Caco-2 (cell line): ENCODE measurements around the gene SH3BP2. TPM values are rescaled to one million over a fixed set of nuclear protein-coding genes. Genes with fewer than 3 reads are reported as not detected.

ENCODE experiments used
- BruUV-seq: library from RNA; stranded (reverse); fragments of 400-500 nt; replicated peaks from 2 replicates; lab custom pipeline; 2021; lab: Mats Ljungman, UMichigan
- CTCF ChIA-PET: fragments of 300-600 bp; sonication (Branson Sonifier 250); formaldehyde crosslinking; loops from one replicate; lab custom pipeline; 2022; ENCODE audit warnings: antibody characterized with exemption; lab: Charles Lee
- POLR2A ChIA-PET: fragments of 300-600 bp; sonication (Branson Sonifier 250); formaldehyde crosslinking; loops from one replicate; lab custom pipeline; 2022; ENCODE audit warnings: antibody characterized with exemption; lab: Charles Lee
- DNase-seq, 2 experiments: peaks; one replicate each; pipeline versions ENCODE4 v3.0.0 to v3.0.0-alpha.2; 2020 to 2022
- H3K27me3 ChIP-seq: replicated peaks from 2 replicates; pipeline ENCODE4 v1.6.0; 2011; ENCODE audit warnings: low read length; ENCODE audit not compliant: control insufficient read depth, insufficient read depth
- H3K36me3 ChIP-seq: 2 replicates; pipeline ENCODE4 v1.5.1; 2011; ENCODE audit warnings: low read length; ENCODE audit not compliant: control insufficient read depth, insufficient read depth
- H3K4me1 ChIP-seq: fragments of 250-450 bp; sonication (Bioruptor Pico); 2 replicates; pipeline ENCODE4 v1.5.1; 2020; ENCODE audit warnings: mild to moderate bottlenecking
- H3K4me3 ChIP-seq: 2 replicates; pipeline ENCODE4 v1.5.1; 2011; ENCODE audit warnings: low read depth, mild to moderate bottlenecking, control low read depth, low read length
- H3K9me3 ChIP-seq: fragments of 250-450 bp; sonication (Bioruptor Pico); 2 replicates; pipeline ENCODE4 v1.5.1; 2020; ENCODE audit warnings: mild to moderate bottlenecking, moderate library complexity
- H3K27ac Mint-ChIP-seq: one replicate; pipeline ENCODE4 v1.8.0; 2022; ENCODE audit warnings: mixed read lengths; ENCODE audit not compliant: unreplicated experiment
- H3K27me3 Mint-ChIP-seq: one replicate; pipeline ENCODE4 v1.8.0; 2022; ENCODE audit warnings: mixed read lengths; ENCODE audit not compliant: insufficient read depth, unreplicated experiment
- H3K36me3 Mint-ChIP-seq: one replicate; pipeline ENCODE4 v1.8.0; 2022; ENCODE audit warnings: mild to moderate bottlenecking, mixed read lengths; ENCODE audit not compliant: insufficient read depth, unreplicated experiment
- H3K4me1 Mint-ChIP-seq: one replicate; pipeline ENCODE4 v1.8.0; 2022; ENCODE audit warnings: low read depth, mixed read lengths; ENCODE audit not compliant: unreplicated experiment
- H3K4me3 Mint-ChIP-seq: one replicate; pipeline ENCODE4 v1.8.0; 2022; ENCODE audit warnings: mild to moderate bottlenecking, moderate library complexity, mixed read lengths; ENCODE audit not compliant: unreplicated experiment
- H3K9me3 Mint-ChIP-seq: one replicate; pipeline ENCODE4 v1.8.0; 2022; ENCODE audit warnings: mixed read lengths; ENCODE audit not compliant: unreplicated experiment
- intact Hi-C: fragments of 100-400 bp; cut with micrococcal nuclease; formaldehyde crosslinking; loops from one replicate; pipeline ENCODE4 v1.10.0; 2022; ENCODE audit not compliant: unreplicated experiment
- total RNA-seq: library from RNA; stranded (reverse); gene quantifications from 2 replicates; pipeline ENCODE4 v1.2.3, GENCODE V29; 2022
- TF ChIP-seq, protein P1 (sequence below), 2 experiments: fragments of 200-600 bp in 1 of 2; IDR thresholded peaks; 1 replicate in 1 of 2; 2 replicates in 1 of 2; pipeline versions ENCODE4 v1.5.1 to v1.8.0; 2011 to 2022; ENCODE audit warnings: antibody characterized with exemption in 1 of 2, control low read depth in 1 of 2, inconsistent platforms in 1 of 2, low read depth in 1 of 2, low read length in 1 of 2, mild to moderate bottlenecking in 1 of 2, moderate library complexity in 1 of 2; ENCODE audit not compliant: insufficient read depth in 1 of 2, severe bottlenecking in 1 of 2, unreplicated experiment in 1 of 2

The SH3BP2 gene
- total RNA-seq, 1 experiment from 2014 or later = 44.4 TPM

DNA sequence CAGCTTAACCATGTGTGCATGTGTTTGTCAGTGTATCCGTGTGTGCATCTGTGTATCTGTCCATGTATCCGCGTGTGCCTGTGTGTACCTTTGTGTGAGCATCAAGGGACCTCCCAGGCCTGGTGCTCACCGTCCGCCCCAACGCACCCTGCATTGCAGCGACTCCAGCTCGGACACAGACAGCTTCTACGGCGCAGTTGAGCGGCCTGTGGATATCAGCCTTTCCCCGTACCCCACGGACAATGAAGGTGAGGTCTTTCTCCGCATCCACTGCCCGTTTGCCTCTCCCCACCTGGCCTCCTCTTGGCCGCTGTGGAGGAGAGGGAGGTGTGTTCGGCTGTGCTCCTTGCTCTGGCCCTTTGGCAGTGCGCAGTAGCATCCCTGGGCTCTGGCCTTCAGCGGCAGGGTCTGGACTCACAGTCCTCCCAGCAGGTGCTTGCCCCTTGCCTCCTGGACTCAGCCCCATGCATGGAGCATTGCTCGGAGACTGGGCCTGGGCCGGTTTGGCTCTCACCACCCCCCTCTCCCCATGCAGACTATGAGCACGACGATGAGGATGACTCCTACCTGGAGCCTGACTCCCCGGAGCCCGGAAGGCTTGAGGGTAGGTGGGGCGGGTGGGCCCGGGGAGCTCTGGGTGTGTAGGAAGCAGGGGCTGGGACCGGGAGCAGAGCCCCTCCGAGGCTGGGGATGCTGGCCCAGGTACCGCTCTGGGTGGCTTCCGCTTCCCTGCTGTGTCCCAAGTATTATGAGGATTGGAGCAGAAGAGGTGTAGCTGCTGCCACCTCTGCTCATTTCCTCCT is 34.4 kb downstream of the SH3BP2 start:
- no peak for DNase-seq
- CTCF ChIA-PET = no interaction called here
- TF ChIP-seq, protein P1, sequence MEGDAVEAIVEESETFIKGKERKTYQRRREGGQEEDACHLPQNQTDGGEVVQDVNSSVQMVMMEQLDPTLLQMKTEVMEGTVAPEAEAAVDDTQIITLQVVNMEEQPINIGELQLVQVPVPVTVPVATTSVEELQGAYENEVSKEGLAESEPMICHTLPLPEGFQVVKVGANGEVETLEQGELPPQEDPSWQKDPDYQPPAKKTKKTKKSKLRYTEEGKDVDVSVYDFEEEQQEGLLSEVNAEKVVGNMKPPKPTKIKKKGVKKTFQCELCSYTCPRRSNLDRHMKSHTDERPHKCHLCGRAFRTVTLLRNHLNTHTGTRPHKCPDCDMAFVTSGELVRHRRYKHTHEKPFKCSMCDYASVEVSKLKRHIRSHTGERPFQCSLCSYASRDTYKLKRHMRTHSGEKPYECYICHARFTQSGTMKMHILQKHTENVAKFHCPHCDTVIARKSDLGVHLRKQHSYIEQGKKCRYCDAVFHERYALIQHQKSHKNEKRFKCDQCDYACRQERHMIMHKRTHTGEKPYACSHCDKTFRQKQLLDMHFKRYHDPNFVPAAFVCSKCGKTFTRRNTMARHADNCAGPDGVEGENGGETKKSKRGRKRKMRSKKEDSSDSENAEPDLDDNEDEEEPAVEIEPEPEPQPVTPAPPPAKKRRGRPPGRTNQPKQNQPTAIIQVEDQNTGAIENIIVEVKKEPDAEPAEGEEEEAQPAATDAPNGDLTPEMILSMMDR (IDR thresholded peaks at IDR 0.05; ENCODE audit: insufficient read depth in 1 of 2, low read depth in 1 of 2, low read length in 1 of 2, severe bottlenecking in 1 of 2, unreplicated experiment in 1 of 2) = no peak
- no peaks in the 10 kb centered on the region for H3K36me3 ChIP-seq
- H3K4me1 ChIP-seq = no peaks in the 10 kb centered on the region
- H3K9me3 ChIP-seq = no peaks in the 10 kb centered on the region
- no peak overlapping the region for H3K4me3 Mint-ChIP-seq
- H3K27ac Mint-ChIP-seq = no peak overlapping the region
- POLR2A ChIA-PET = no interaction called here
- intact Hi-C loops = no loop called here
- H3K27me3 ChIP-seq = no peaks in the 10 kb centered on the region
- no peaks in the 10 kb centered on the region for H3K27me3 Mint-ChIP-seq
- H3K4me1 Mint-ChIP-seq = no peaks in the 10 kb centered on the region
- H3K4me3 ChIP-seq = no peak overlapping the region
- H3K36me3 Mint-ChIP-seq = peaks cover 33% of the 10 kb centered on the region
- H3K9me3 Mint-ChIP-seq = no peaks in the 10 kb centered on the region
- BruUV-seq = no TSS peak

DNA sequence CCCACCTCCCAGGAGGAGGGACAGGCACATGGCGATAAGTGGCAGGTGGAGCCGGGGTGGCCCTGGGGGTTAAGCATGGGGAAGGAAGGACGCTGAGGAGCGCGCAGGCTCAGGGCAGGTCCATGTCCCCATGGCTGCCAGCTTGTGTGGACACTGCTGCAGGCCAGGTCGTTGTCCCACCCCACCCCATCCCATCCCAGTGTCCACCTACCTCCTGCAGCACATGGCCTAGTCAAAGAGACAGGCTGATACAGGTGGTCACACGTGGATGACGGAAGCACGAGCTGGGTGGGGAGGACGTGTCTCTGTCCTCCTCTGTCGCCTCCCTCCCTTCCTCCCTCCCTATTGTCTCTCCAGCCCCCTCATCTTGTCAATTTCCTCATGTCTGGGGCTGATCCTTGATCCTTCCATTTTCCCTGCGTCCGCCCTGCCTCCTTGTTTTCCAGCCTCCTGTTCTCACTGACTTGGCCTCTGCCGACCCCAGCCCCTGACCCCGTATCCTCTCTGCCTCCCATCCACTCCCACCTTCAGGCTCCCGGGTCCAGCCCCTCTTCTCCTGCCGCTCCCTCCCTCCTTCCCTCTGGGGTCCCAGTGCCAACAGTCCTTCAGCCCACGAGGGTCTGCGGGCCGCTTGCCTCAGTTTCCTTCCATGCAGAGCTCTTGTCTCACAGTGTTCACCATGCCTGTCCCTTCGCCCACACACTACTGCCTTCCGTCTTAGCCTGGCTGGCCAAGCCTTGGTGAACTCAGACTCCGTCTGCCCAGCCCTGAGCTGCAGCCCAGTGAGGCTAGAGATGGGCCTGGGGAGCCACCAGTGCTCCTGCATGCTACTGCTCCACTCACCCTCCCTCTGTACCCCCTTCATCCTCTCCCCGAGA is 35.2 kb downstream of the SH3BP2 start:
- no peaks in the 10 kb centered on the region for H3K4me1 ChIP-seq
- DNase-seq = peak in 1 of 2 experiments; percentile 27
- H3K4me3 ChIP-seq = no peak overlapping the region
- Mint-ChIP-seq H3K4me3 (no peak overlapping the region), H3K4me1 (no peaks in the 10 kb centered on the region), H3K36me3 (peaks cover 40% of the 10 kb centered on the region), H3K27me3 (no peaks in the 10 kb centered on the region), H3K9me3 (no peaks in the 10 kb centered on the region), H3K27ac (no peak overlapping the region)
- no TSS peak for BruUV-seq
- intact Hi-C loops = no loop called here
- ChIA-PET POLR2A (no interaction called here), CTCF (no interaction called here)
- no peaks in the 10 kb centered on the region for H3K27me3 ChIP-seq
- TF ChIP-seq, protein P1 (IDR thresholded peaks at IDR 0.05; ENCODE audit: insufficient read depth in 1 of 2, low read depth in 1 of 2, low read length in 1 of 2, severe bottlenecking in 1 of 2, unreplicated experiment in 1 of 2) = no peak
- no peaks in the 10 kb centered on the region for H3K9me3 ChIP-seq
- H3K36me3 ChIP-seq = no peaks in the 10 kb centered on the region

DNA sequence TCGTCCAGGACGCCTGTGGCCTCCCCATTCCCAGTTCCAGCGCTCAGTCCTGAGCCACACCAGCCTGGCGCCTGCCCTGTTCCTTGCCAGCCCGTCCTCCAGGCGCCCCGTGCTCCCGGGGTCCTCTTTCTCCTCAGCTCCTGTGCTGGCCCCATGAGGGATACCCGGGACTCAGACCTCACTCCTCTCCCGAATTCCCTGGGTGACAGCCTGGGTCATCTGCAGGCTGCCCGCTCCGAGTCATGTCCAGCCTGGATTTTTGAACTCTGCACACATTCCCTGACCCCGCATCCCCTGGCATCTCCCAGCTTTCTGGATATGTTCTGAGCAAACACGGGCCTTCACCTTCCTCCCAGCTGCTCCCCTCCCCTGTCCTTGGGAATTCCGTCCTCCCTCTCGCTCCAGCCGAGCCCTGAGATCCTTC is 35.9 kb downstream of the SH3BP2 start:
- Mint-ChIP-seq H3K27ac (no peak overlapping the region), H3K4me1 (no peaks in the 10 kb centered on the region), H3K4me3 (no peak overlapping the region), H3K9me3 (no peaks in the 10 kb centered on the region), H3K27me3 (no peaks in the 10 kb centered on the region), H3K36me3 (peaks cover 40% of the 10 kb centered on the region)
- intact Hi-C loops = no loop called here
- H3K36me3 ChIP-seq = no peaks in the 10 kb centered on the region
- no peaks in the 10 kb centered on the region for H3K4me1 ChIP-seq
- H3K4me3 ChIP-seq = no peak overlapping the region
- H3K27me3 ChIP-seq = no peaks in the 10 kb centered on the region
- TF ChIP-seq, protein P1 (IDR thresholded peaks at IDR 0.05; ENCODE audit: insufficient read depth in 1 of 2, low read depth in 1 of 2, low read length in 1 of 2, severe bottlenecking in 1 of 2, unreplicated experiment in 1 of 2) = no peak
- H3K9me3 ChIP-seq = no peaks in the 10 kb centered on the region
- no TSS peak for BruUV-seq
- DNase-seq = peak in 1 of 2 experiments; percentile 17
- ChIA-PET CTCF (no interaction called here), POLR2A (no interaction called here)
